ENCODE data around the gene DAP3.

DAP3 gene

GRCh38 chr1:155719703-155720102 lies 30.8 kb downstream of the DAP3 start:
- TF ChIP-seq EZH2 (IDR thresholded peaks at IDR 0.05; ENCODE audit: borderline replicate concordance, low read depth, low read length, severe bottlenecking): no peak
- TF ChIP-seq, protein P1, sequence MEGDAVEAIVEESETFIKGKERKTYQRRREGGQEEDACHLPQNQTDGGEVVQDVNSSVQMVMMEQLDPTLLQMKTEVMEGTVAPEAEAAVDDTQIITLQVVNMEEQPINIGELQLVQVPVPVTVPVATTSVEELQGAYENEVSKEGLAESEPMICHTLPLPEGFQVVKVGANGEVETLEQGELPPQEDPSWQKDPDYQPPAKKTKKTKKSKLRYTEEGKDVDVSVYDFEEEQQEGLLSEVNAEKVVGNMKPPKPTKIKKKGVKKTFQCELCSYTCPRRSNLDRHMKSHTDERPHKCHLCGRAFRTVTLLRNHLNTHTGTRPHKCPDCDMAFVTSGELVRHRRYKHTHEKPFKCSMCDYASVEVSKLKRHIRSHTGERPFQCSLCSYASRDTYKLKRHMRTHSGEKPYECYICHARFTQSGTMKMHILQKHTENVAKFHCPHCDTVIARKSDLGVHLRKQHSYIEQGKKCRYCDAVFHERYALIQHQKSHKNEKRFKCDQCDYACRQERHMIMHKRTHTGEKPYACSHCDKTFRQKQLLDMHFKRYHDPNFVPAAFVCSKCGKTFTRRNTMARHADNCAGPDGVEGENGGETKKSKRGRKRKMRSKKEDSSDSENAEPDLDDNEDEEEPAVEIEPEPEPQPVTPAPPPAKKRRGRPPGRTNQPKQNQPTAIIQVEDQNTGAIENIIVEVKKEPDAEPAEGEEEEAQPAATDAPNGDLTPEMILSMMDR (IDR thresholded peaks at IDR 0.05; ENCODE audit: borderline replicate concordance, extremely low read depth, low read length, poor library complexity, severe bottlenecking): no peak
- ATAC-seq (ENCODE audit: insufficient read depth, low read depth): no peak
- Histone ChIP-seq H3K9ac (ENCODE audit: low read depth, low read length) (no peak overlapping the region), H3K27me3 (ENCODE audit: insufficient read depth, low read length, poor library complexity) (no peaks in the 10 kb centered on the region), H2AFZ (ENCODE audit: low read depth, low read length) (no peak overlapping the region), H3K79me2 (ENCODE audit: insufficient read depth, low read length) (peaks cover 15% of the 10 kb centered on the region; the same call in 1 of the 2 replicates), H3K4me1 (ENCODE audit: insufficient read depth, low read length) (no peaks in the 10 kb centered on the region), H3K36me3 (ENCODE audit: insufficient read depth, low read length) (peaks cover 50% of the 10 kb centered on the region), H3K4me3 (ENCODE audit: low read depth in 1 of 2, low read length in 2 of 2) (no peak overlapping the region), H3K27ac (ENCODE audit: low read length) (no peak overlapping the region), H3K4me2 (ENCODE audit: insufficient read depth, low read length) (no peak overlapping the region), H3K9me3 (ENCODE audit: insufficient read depth, low read length, severe bottlenecking) (no peaks in the 10 kb centered on the region), H4K20me1 (ENCODE audit: insufficient read depth, low read length) (0 out of 2 replicates have a peak, but pooled peaks cover 3% of the 10 kb centered on the region)
- no peak for DNase-seq

DNA sequence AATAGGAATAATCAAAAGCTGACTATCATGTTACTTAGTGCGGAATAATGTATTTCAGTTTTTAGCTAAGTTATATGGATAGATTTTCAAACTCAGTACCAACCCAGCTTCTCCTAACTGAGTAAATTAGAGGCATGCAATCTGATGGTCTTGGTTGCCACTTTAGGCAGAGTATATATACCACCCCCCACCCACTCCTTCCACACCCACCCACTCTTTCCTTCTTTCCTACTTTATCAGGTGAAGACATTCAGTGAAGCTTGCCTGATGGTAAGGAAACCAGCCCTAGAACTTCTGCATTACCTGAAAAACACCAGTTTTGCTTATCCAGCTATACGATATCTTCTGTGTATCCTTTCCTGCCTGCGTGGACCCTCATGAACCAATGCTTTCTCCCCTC lies 36.3 kb downstream of the DAP3 start:
- ATAC-seq (ENCODE audit: insufficient read depth, low read depth): no peak
- Histone ChIP-seq H3K27me3 (ENCODE audit: insufficient read depth, low read length, poor library complexity) (no peaks in the 10 kb centered on the region), H3K4me2 (ENCODE audit: insufficient read depth, low read length) (no peak overlapping the region), H3K9me3 (ENCODE audit: insufficient read depth, low read length, severe bottlenecking) (no peaks in the 10 kb centered on the region), H3K27ac (ENCODE audit: low read length) (no peak overlapping the region), H3K9ac (ENCODE audit: low read depth, low read length) (no peak overlapping the region), H3K36me3 (ENCODE audit: insufficient read depth, low read length) (peaks cover 60% of the 10 kb centered on the region), H3K4me1 (ENCODE audit: insufficient read depth, low read length) (no peaks in the 10 kb centered on the region), H3K79me2 (ENCODE audit: insufficient read depth, low read length) (peaks cover 3% of the 10 kb centered on the region; the same call in 1 of the 2 replicates), H4K20me1 (ENCODE audit: insufficient read depth, low read length) (no peaks in the 10 kb centered on the region), H2AFZ (ENCODE audit: low read depth, low read length) (no peak overlapping the region), H3K4me3 (ENCODE audit: low read depth in 1 of 2, low read length in 2 of 2) (no peak overlapping the region)
- no peak for DNase-seq
- TF ChIP-seq EZH2 (IDR thresholded peaks at IDR 0.05; ENCODE audit: borderline replicate concordance, low read depth, low read length, severe bottlenecking): no peak
- TF ChIP-seq, protein P1 (IDR thresholded peaks at IDR 0.05; ENCODE audit: borderline replicate concordance, extremely low read depth, low read length, poor library complexity, severe bottlenecking): no peak

DNA sequence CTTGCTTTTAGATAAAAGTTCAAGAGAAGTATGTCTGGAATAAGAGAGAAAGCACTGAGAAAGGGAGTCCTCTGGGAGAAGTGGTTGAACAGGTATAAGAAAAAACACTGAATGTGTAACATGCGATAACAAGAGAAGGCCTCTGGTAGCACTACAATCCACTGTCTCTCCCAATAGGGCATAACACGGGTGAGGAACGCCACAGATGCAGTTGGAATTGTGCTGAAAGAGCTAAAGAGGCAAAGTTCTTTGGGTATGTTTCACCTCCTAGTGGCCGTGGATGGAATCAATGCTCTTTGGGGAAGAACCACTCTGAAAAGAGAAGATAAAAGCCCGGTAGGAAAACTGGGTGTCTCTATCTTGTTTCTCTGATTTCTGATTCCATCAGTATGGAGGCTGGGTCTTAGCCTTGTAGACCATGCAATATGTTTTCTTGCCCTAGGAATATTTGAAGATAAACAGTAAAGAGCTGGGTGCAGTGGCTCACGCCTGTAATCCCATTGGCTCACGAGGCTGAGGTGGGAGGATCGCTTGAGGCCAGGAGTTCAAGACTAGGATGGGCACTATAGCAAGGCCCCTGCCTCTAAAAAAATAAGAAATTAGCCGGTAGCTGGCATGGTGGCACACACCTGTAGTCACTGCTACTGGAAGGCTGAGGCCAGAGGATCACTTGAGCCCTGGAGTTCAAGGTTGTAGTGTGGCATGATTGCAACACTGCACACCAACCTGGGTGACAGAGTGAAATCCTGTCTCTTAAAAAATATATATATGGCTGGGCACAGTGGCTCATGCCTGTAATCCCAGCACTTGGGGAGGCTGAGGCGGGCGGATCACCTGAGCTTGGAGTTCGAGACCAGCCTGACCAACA lies 40.4 kb downstream of the DAP3 start:
- Histone ChIP-seq H4K20me1 (ENCODE audit: insufficient read depth, low read length) (no peaks in the 10 kb centered on the region), H3K4me1 (ENCODE audit: insufficient read depth, low read length) (no peaks in the 10 kb centered on the region), H3K9me3 (ENCODE audit: insufficient read depth, low read length, severe bottlenecking) (no peaks in the 10 kb centered on the region), H3K4me3 (ENCODE audit: low read depth in 1 of 2, low read length in 2 of 2) (no peak overlapping the region), H2AFZ (ENCODE audit: low read depth, low read length) (no peak overlapping the region), H3K4me2 (ENCODE audit: insufficient read depth, low read length) (no peak overlapping the region), H3K27me3 (ENCODE audit: insufficient read depth, low read length, poor library complexity) (no peaks in the 10 kb centered on the region), H3K79me2 (ENCODE audit: insufficient read depth, low read length) (no peaks in the 10 kb centered on the region), H3K9ac (ENCODE audit: low read depth, low read length) (no peak overlapping the region), H3K36me3 (ENCODE audit: insufficient read depth, low read length) (peaks cover 74% of the 10 kb centered on the region), H3K27ac (ENCODE audit: low read length) (no peak overlapping the region)
- peak; percentile 45 for DNase-seq
- peak; percentile 75; the same call in 2 of the 3 replicates for ATAC-seq (ENCODE audit: insufficient read depth, low read depth)
- TF ChIP-seq, protein P1 (IDR thresholded peaks at IDR 0.05; ENCODE audit: borderline replicate concordance, extremely low read depth, low read length, poor library complexity, severe bottlenecking): peak; percentile 73
- no peak for TF ChIP-seq EZH2 (IDR thresholded peaks at IDR 0.05; ENCODE audit: borderline replicate concordance, low read depth, low read length, severe bottlenecking)

All from DND-41 (cell line).